ENCODE results near the gene THAP7.
"Not testable (repeated sequence)": the region's sequence is repeated elsewhere in the genome, so short reads cannot be mapped to it uniquely, and the experiment has no call there.

Gene THAP7

DNA sequence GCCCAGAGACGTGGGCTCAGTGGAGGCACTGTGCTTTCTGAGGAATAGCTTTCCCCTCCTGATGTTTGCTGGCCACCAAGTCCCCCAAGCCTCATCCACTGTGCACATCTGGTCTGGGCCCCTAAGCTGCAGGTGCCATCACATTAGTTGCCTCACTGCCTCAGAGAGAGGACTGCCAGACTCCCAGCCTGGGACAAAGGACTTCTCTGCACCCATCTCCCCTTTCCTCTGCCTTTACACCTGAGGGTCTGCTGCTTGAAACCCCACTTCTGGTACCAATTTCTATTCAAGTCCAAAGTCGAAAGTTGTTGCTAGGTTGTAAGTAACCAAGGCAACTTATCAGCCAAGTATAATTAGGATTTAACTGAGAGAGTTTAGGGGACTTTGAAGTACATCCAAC is 23.5 kb downstream of the THAP7 start:
- DNase-seq (ENCODE audit: low read depth in 2 of 2): no peak

DNA sequence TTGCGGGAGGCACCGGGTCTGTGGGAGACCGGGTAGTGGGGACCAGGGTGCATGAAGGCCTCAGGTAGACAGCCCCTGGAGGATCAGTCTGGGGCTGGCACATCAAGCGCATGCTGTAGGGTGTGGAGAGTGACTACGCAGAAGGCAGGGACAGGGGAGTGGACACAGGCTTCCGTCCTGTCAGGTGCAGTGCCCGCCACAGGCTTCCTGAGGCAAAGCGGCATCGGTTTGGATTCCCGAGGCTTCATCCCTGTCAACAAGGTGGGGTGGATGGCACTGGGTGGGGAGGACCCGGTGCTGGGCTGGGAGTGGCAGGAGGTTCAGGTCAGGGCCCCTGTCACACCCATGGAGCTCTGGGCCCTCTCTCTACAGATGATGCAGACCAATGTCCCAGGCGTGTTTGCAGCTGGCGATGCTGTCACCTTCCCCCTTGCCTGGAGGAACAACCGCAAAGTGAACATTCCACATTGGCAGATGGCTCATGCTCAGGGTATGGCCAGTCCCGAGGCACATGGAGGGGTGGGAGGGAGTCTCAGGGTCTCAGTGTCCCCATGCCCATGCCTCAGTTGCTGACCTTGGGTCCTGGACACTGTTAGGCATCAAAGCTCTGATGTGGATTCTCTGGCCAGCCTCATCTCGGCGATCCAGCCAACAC is 24.3 kb downstream of the THAP7 start:
- DNase-seq (ENCODE audit: low read depth in 2 of 2): no peak

DNA sequence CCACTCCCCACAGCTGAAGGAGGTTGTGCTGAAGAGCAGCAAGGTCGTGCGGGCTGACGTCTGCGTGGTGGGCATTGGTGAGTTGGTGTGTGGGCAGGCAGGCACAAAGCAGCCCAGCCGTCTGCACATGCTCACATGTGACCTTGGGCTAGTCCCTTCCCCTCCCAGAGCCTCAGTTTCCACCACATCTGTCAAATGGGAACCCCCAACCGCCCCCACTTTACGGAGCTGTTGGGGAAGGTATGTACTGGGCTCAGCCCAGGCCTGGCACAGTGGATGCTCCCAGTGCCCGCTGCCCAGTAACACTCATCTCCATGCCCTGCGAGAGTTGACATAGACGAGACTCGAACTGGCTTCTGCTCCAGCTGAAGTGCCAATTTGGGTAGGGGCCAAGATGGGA is 24.9 kb downstream of the THAP7 start:
- DNase-seq (ENCODE audit: low read depth in 2 of 2): no peak

DNA sequence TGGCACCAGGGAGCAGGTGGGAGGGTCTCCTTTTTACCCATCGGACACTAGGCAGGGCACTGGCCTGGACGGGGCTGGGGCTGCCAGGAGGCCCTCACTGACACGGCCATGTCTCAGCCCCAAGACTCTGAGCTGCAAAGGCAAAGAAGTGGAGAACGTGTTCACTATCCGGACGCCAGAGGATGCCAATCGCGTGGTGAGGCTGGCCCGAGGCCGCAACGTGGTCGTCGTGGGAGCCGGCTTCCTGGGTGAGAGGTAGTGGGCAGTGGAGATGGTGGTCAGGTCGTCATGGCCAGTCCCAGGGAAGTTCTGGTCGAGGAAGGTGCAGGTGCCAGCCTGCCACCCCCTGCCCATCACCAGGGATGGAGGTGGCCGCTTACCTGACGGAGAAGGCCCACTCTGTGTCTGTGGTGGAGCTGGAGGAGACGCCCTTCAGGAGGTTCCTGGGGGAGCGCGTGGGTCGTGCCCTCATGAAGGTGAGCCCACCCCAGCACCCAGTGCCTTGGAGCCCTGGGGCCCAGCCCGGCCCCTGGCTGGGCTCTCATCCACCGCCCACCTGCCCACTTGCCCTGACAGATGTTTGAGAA is 25.5 kb downstream of the THAP7 start:
- DNase-seq (ENCODE audit: low read depth in 2 of 2): no peak

DNA sequence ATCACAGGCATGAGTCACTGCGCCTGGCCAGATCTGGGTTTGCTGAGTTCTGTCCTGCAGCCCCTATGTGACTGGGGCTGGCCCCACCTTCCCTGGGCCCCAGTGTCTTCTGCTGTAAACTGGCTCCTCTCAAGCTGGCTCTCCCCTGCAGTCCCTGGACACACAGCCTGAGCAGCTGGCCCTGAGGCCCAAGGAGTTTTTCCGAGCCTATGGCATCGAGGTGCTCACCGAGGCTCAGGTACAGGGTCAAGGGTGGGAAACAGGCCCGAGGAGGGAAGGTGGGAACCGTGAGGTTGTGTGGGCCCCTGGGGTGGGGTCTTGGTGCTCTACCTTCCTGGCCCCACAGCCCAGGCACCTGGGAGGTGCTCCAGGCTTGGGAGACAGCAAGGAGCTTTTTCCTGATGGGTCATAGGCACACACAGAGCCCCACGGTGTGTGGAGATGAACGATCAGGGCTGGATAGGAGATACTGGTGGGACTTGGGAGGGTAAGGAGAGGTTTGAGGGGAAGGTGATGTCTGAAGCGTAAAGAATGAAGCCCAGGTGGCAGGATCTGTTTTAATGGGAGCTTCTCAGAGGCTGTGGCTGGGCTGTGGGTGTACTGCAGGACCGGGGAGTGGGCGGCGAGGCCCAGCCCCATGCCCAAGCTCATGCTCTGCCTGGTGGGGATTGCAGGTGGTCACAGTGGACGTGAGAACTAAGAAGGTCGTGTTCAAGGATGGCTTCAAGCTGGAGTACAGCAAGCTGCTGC is 26.2 kb downstream of the THAP7 start:
- DNase-seq (ENCODE audit: low read depth in 2 of 2): no peak

DNA sequence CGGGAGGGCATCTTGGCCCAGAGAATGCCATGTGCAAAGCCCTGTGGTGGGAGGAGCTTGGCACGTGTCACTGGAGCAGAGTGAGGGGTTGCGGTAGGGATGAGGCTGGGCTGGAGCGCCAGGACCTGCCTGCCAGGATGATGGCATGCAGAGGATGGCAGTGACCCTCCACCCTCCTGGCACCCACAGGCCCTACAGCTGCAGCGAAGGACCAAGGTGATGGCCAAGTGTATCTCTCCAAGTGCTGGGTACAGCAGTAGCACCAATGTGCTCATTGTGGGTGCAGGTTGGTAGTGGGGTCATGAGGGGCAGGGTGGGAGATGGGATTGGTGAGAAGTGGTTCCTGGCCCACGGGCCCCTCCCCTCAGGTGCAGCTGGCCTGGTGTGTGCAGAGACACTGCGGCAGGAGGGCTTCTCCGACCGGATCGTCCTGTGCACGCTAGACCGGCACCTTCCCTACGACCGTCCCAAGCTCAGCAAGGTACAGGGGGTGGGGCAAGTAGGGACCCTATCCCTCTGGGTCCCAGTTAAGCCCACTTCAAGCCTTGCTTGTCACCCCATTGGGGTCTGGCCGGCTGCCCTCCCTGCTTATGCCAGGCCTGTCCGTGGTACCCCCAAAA is 27.5 kb downstream of the THAP7 start:
- no peak for DNase-seq (ENCODE audit: low read depth in 2 of 2)

DNA sequence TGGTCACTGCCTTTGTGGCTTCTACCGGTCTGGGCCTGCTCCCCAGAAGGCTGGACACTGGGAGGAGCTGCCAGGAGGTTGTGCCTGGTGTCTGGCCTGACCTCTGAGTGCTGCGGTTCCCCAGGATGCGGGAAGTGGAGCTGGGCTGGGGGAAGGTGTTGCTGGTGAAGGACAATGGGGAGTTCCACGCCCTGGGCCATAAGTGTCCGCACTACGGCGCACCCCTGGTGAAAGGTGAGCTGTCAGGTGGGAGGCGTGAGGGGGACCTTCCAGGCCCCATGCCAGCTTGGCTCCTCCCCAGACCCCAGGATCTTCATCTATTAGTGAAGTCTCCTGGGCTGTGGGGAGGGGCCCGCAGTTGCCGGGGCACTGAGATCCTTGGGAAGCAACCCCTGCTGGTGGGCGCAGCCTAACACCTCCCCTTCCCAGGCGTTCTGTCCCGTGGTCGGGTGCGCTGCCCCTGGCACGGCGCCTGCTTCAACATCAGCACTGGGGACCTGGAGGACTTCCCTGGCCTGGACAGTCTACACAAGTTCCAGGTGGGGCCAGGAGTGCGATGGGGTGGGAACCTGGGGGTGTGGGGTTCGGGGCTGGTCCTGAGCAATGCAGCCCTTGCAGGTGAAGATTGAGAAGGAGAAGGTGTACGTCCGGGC is 28.2 kb downstream of the THAP7 start:
- no peak for DNase-seq (ENCODE audit: low read depth in 2 of 2)

DNA sequence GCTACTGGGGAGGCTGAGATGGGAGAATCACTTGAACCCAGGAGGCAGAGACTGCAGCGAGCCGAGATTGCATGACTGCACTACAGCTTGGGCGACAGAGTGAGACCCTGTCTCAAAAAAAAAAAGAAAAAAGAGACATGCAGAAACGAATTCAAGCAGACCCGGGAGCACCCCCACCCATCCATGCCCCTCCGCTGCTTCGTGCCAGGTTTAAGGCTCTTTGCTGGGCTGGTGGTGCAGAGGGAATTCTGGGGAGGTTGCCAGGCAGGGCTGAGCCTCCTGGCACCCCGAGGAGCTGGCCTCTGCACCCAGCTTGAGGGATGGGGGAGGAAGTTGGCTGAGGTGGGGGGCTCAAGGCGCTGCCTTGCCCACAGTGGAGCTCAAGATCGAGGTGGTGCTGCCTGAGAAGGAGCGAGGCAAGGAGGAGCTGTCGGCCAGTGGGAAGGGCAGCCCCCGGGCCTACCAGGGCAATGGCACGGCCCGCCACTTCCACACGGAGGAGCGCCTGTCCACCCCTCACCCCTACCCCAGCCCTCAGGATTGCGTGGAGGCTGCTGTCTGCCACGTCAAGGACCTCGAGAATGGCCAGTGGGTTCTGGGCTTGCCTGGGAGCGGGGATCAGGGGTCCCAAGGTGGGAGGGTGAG is 28.9 kb downstream of the THAP7 start:
- DNase-seq (ENCODE audit: low read depth in 2 of 2): no peak

DNA sequence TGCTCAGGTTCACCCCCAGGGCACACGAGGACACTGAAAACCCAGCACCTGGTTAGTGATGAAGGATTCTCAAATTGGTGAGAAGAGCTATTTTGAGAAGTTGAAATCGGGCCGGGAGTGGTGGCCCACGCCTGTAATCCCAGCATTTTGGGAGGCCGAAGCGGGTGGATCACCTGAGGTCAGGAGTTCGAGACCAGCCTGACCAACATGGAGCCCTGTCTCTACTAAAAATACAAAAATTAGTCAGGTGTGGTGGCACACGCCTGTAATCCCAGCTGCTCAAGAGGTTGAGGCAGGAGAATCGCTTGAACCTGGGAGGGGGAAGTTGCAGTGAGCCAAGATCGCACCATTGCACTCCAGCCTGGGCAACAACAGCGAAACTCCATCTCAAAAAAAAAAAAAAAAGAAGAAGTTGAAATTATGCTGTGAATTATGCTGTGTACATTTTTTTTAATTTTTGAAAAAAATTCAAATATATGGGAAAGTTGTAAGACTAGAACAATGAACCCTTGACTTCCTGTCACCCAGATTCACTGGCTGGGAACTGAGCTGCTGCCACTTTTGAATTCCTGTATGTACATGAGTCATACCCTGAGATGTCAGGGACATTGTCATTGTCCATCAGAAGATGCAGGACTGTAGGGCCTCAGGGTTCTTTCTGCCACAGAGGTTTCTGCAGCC is 29.8 kb downstream of the THAP7 start:
- not testable (repeated sequence) for DNase-seq (ENCODE audit: low read depth in 2 of 2)

DNA sequence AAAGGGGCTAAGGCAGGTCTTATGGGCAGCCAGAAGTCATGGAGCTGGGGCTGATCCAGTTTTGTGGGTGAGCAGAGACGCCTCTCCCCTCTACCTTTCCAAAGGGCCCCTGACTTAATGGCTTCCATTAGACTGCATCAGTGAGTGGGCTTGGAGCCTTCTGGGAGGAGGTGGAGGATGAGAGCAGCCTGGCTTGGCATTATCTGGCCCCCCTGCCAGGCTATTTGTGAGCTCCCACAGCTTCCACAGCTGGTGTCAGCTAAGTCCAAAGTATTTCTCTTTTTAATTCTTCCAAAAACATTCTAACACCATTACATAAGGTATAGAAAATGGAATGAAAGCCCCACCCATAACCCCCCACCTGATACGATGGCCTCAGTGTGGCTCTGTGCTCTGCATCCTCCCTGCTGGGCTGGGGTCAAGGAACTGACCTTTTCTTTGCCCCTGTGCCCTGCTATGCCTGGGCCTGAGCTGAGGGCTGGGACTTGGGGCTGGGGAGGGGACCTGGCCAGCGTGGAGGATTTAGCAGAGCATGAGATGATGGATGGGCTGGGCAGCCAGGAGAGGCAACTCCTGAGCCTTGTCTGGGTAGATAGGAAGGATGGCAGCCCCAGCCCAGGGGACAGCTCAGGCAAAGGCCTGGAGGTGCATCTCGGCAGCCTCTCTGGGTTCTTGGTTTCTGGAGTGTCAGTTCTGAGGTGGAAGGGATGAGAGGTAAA is 30.8 kb downstream of the THAP7 start:
- DNase-seq (ENCODE audit: low read depth in 2 of 2): no peak

DNA sequence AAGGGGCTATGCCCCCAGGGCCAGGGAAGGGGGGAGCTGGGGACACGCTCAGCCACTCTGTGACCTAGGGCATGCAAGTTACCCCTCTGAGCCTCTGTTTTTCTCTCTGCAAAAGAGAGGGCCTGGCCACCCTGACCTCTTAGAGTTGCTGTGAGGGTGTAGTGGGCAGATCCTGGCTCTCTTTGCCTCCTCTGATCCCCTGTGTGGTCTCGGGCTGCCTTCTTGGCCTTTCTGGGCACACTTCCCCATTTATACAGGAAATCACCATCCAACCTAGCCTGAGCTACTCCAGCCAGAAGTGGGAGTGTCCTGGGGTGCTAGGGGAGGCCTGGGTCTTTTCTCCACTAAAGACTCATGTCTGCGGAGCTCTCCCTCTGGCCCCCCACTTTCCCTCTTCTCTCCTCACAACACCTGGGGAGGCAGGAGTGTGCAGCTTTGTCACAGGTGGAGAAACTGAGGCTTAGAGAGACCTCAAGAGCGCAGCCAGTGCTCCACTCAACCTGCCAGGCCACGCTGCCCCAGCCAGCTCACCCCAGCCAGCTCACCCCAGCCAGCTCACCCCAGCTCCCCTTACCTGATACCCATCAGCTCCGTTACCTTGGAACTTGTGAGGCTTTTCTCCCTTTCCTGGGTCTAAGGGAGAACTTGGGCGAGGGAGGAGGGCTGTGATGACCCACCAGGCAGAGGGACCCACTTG is 33.5 kb downstream of the THAP7 start:
- no peak for DNase-seq (ENCODE audit: low read depth in 2 of 2)

- DNase-seq (ENCODE audit: low read depth in 2 of 2): no peak
Measured at GRCh38 chr22:20967697-20968211, 34.2 kb downstream of the THAP7 start.

GRCh38 chr22:20966883-20967696 is 34.8 kb downstream of the THAP7 start, which contains the start of gene AIFM3:
AIFM3 (plus strand) TSS chr22:20967255; CDS start chr22:20967945, 690 bp downstream.
- no peak for DNase-seq (ENCODE audit: low read depth in 2 of 2)

DNA sequence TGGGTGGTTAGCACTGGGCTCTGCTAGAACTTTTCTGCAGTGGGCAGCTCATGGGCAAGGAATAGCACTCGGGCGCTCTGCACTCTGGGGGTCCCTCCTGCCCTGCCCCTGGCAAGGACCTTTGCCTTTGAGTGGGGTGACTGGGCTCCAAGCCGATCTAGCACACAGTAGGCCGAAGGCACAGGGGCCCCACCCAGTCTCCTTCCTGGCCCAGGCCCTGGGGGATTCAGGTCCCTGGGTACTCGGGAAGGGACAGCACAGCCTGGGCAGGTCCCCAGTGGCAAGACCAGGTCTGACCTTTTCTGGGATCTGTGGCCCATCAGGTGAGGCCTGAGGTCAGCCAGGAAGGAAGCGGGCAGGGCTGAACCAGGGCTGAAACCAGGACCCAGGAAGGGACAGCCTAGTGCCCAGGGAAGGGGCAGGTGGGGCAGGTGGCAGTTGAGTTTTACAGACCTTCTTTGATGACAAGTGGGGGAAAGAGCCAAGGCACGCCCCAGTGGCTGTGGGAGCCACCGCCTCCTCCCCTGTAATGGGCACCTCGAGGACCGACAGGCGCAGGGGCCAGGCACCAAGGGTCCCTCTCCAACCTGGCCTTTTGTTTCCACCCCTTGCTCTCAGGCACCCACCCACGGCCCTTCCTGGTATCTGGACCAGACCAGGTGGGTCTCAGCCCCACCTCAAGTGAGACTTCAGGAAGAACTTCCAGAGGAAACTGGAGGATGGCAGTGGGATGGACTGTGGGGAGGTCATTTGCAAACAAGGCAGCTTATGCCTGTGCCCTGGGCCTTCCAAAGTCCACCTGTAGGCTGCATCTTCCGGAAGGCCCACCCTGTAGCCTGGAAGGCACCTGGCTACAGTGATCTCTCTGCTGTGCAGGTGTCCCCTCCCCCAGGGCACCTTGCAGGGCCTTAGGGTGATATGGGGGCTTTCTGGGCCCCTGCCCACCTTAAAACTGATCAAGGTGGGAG is 35.7 kb downstream of the THAP7 start:
- no peak for DNase-seq (ENCODE audit: low read depth in 2 of 2)

GRCh38 chr22:20965104-20965887 is 36.6 kb downstream of the THAP7 start:
- no peak for DNase-seq (ENCODE audit: low read depth in 2 of 2)

GRCh38 chr22:20964799-20965103 is 37.2 kb downstream of the THAP7 start:
- no peak for DNase-seq (ENCODE audit: low read depth in 2 of 2)

Measured in fibroblast of skin of left biceps (primary cell).